PC-3 (cell line): ENCODE data around the gene C14orf93. TPM values are rescaled to one million over a fixed set of nuclear protein-coding genes. Genes with fewer than 3 reads are reported as not detected.

Experiments
- ATAC-seq: fragments of 200-7000 bp; cut with Tn5 transposase; 2 replicates; pipeline ENCODE4 v1.9.1; 2020; ENCODE audit warnings: mild to moderate bottlenecking, moderate library complexity
- BruUV-seq: library from RNA; stranded (reverse); fragments of 400-500 nt; replicated peaks from 2 replicates; lab custom pipeline; 2021; lab: Mats Ljungman, UMichigan
- CTCF ChIA-PET: fragments of 300-600 bp; sonication (Branson Sonifier 250); formaldehyde crosslinking; loops from one replicate; lab custom pipeline; 2022; ENCODE audit warnings: antibody characterized with exemption; lab: Charles Lee
- POLR2A ChIA-PET: fragments of 300-600 bp; sonication (Branson Sonifier 250); formaldehyde crosslinking; loops from one replicate; lab custom pipeline; 2022; ENCODE audit warnings: antibody characterized with exemption; ENCODE audit not compliant: unreplicated experiment; lab: Charles Lee
- DNase-seq: peaks from one replicate; pipeline ENCODE4 v3.0.0-alpha.2; 2015
- H2AFZ ChIP-seq: fragments of 300-600 bp; sonication (generic); 2 replicates; pipeline ENCODE4 v1.6.0; 2016; ENCODE audit warnings: antibody characterized with exemption, low read length
- H3F3A ChIP-seq: fragments of 300-600 bp; sonication (generic); one replicate; pipeline ENCODE4 v1.6.0; 2017; ENCODE audit warnings: antibody characterized with exemption, low read length, control low read depth, mild to moderate bottlenecking; ENCODE audit not compliant: unreplicated experiment
- H3K27ac ChIP-seq: fragments of 300-600 bp; sonication (generic); 2 replicates; pipeline ENCODE4 v1.5.1; 2016; ENCODE audit warnings: mild to moderate bottlenecking, low read length
- H3K27me3 ChIP-seq: fragments of 300-600 bp; sonication (generic); 2 replicates; pipeline ENCODE4 v1.6.1; 2016; ENCODE audit warnings: low read length, mixed read lengths
- H3K36me3 ChIP-seq: fragments of 300-600 bp; sonication (generic); 2 replicates; pipeline ENCODE4 v1.6.1; 2016; ENCODE audit warnings: low read depth, mixed run types, low read length, mixed read lengths
- H3K4me1 ChIP-seq: fragments of 300-600 bp; sonication (generic); 2 replicates; pipeline ENCODE4 v1.5.1; 2016; ENCODE audit warnings: low read length; ENCODE audit not compliant: insufficient read depth
- H3K4me2 ChIP-seq: fragments of 300-600 bp; sonication (generic); 2 replicates; pipeline ENCODE4 v1.6.0; 2016; ENCODE audit warnings: low read length
- H3K4me3 ChIP-seq: fragments of 300-600 bp; sonication (generic); 2 replicates; pipeline ENCODE4 v1.5.1; 2016; ENCODE audit warnings: mild to moderate bottlenecking, low read length, mixed read lengths
- H3K79me2 ChIP-seq: fragments of 300-600 bp; sonication (generic); 2 replicates; pipeline ENCODE4 v1.6.1; 2017; ENCODE audit warnings: low read length, mixed read lengths
- H3K9ac ChIP-seq: fragments of 300-600 bp; sonication (generic); 2 replicates; pipeline ENCODE4 v1.6.0; 2016; ENCODE audit warnings: mild to moderate bottlenecking, low read length
- H3K9me2 ChIP-seq: fragments of 300-600 bp; sonication (generic); replicated peaks from 2 replicates; pipeline ENCODE4 v1.6.1; 2016; ENCODE audit warnings: mixed run types, low read length, mixed read lengths
- H3K9me3 ChIP-seq: fragments of 300-600 bp; sonication (generic); 2 replicates; pipeline ENCODE4 v1.6.1; 2016; ENCODE audit warnings: low read length, mixed read lengths
- H4K20me1 ChIP-seq: fragments of 300-600 bp; sonication (generic); 2 replicates; pipeline ENCODE4 v1.6.1; 2016; ENCODE audit warnings: low read length, mixed read lengths
- EZH2 ChIP-seq: fragments of 300-600 bp; sonication (generic); IDR thresholded peaks from one replicate; pipeline ENCODE4 v1.6.1; 2017; ENCODE audit warnings: antibody characterized with exemption, mild to moderate bottlenecking, low read length; ENCODE audit not compliant: unreplicated experiment
- EZH2phosphoT487 ChIP-seq: fragments of 300-600 bp; sonication (generic); IDR thresholded peaks from 2 replicates; pipeline ENCODE4 v1.6.1; 2018; ENCODE audit warnings: mild to moderate bottlenecking, antibody characterized with exemption, low read length, borderline replicate concordance
- intact Hi-C: fragments of 100-400 bp; cut with micrococcal nuclease; formaldehyde crosslinking; loops from 2 replicates; pipeline ENCODE4 v1.9.0; 2023
- total RNA-seq: library from RNA; depleted of rRNA; stranded (reverse); fragments of >200 nt; gene quantifications from 2 replicates; pipeline ENCODE4 v1.2.3, GENCODE V29; 2014
- TF ChIP-seq, protein P1 (sequence below): fragments of 300-600 bp; sonication (generic); conservative IDR thresholded peaks from 2 replicates; pipeline ENCODE4 v1.5.1; 2017; ENCODE audit warnings: antibody characterized with exemption, low read depth, mild to moderate bottlenecking, low read length

The C14orf93 gene
- total RNA-seq, 1 experiment from 2014 or later: 5.8 TPM

- no peak for TF ChIP-seq EZH2phosphoT487
- TF ChIP-seq, protein P1, sequence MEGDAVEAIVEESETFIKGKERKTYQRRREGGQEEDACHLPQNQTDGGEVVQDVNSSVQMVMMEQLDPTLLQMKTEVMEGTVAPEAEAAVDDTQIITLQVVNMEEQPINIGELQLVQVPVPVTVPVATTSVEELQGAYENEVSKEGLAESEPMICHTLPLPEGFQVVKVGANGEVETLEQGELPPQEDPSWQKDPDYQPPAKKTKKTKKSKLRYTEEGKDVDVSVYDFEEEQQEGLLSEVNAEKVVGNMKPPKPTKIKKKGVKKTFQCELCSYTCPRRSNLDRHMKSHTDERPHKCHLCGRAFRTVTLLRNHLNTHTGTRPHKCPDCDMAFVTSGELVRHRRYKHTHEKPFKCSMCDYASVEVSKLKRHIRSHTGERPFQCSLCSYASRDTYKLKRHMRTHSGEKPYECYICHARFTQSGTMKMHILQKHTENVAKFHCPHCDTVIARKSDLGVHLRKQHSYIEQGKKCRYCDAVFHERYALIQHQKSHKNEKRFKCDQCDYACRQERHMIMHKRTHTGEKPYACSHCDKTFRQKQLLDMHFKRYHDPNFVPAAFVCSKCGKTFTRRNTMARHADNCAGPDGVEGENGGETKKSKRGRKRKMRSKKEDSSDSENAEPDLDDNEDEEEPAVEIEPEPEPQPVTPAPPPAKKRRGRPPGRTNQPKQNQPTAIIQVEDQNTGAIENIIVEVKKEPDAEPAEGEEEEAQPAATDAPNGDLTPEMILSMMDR: no peak
- no peak for TF ChIP-seq EZH2
- Histone ChIP-seq H3K27me3 (no peaks in the 10 kb centered on the region), H3K4me1 (peaks cover 12% of the 10 kb centered on the region), H3K9me2 (no peaks in the 10 kb centered on the region), H3K9me3 (no peaks in the 10 kb centered on the region), H3F3A (no peaks in the 10 kb centered on the region), H3K27ac (no peak overlapping the region), H3K79me2 (no peaks in the 10 kb centered on the region), H3K36me3 (no peaks in the 10 kb centered on the region), H2AFZ (no peak overlapping the region), H3K4me2 (no peak overlapping the region), H3K9ac (no peak overlapping the region), H4K20me1 (no peaks in the 10 kb centered on the region), H3K4me3 (no peak overlapping the region)
- intact Hi-C loops: no loop called here
- ChIA-PET CTCF (interaction anchor here (0.6 kb wide), 1 partner anchor 29 kb away, joined by 3 read pairs; no protein-coding TSS in a partner anchor), POLR2A (no interaction called here)
- no TSS peak for BruUV-seq
- ATAC-seq: no peak
- DNase-seq: no peak
Observed at GRCh38 chr14:23040100-23040499, 30.2 kb upstream of the C14orf93 start.

GRCh38 chr14:23035303-23036144, 25.6 kb upstream of the C14orf93 start:
- ChIA-PET POLR2A (no interaction called here), CTCF (no interaction called here)
- peak overlapping the region; percentile 91 for H2AFZ ChIP-seq
- BruUV-seq: TSS peak; percentile 50
- H3K4me1 ChIP-seq: peaks cover 20% of the 10 kb centered on the region
- TF ChIP-seq, protein P1: no peak
- TF ChIP-seq EZH2: no peak
- no peak for TF ChIP-seq EZH2phosphoT487
- peak overlapping the region; percentile 88 for H3K27ac ChIP-seq
- no peak for ATAC-seq
- H3F3A ChIP-seq: peaks cover 4% of the 10 kb centered on the region
- no peak for DNase-seq
- no peaks in the 10 kb centered on the region for H4K20me1 ChIP-seq
- H3K4me2 ChIP-seq: peak overlapping the region; percentile 90
- intact Hi-C loops: no loop called here
- H3K4me3 ChIP-seq: peak overlapping the region; percentile 89; the same call in 1 of the 2 replicates
- H3K9me2 ChIP-seq: no peaks in the 10 kb centered on the region
- peaks cover 39% of the 10 kb centered on the region for H3K79me2 ChIP-seq
- H3K9ac ChIP-seq: peak overlapping the region; percentile 99
- no peaks in the 10 kb centered on the region for H3K27me3 ChIP-seq
- peaks cover 20% of the 10 kb centered on the region for H3K36me3 ChIP-seq
- H3K9me3 ChIP-seq: no peaks in the 10 kb centered on the region
